SKM-1 treated with dmso at 0.1 percent for 144 hours (cell line): ENCODE results near the gene SLC33A1.

Source experiments
- DNase-seq: peaks from one replicate; lab custom pipeline; 2025; ENCODE audit not compliant: unreplicated experiment; lab: John Stamatoyannopoulos, UW

The SLC33A1 gene

GRCh38 chr3:155792532-155792931 lies 61.7 kb downstream of the SLC33A1 start:
- DNase-seq = no peak

DNA sequence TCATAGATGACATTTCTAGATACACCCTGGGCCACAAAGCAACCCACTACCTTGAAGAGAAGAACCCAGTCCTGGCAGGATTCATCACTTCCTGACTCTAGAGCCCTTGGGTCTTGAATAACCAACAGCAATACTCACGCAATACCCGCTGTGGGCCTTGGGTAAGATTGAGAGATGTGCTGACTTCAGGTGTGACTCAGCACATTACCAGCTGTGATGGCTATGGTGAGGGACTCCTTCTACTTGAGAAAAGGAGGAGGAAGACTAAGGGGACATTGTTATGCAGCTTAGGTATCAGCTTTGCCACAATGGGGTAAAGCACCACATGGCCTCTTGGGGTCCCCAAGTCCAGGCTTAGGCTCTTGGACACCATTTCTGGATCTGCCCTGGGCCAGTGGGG lies 63.0 kb downstream of the SLC33A1 start:
- peak; percentile 24 for DNase-seq

- no peak for DNase-seq
Observed at GRCh38 chr3:155790272-155790925, 63.8 kb downstream of the SLC33A1 start.

- DNase-seq = no peak
Observed at GRCh38 chr3:155785662-155786295, 68.4 kb downstream of the SLC33A1 start.

DNA sequence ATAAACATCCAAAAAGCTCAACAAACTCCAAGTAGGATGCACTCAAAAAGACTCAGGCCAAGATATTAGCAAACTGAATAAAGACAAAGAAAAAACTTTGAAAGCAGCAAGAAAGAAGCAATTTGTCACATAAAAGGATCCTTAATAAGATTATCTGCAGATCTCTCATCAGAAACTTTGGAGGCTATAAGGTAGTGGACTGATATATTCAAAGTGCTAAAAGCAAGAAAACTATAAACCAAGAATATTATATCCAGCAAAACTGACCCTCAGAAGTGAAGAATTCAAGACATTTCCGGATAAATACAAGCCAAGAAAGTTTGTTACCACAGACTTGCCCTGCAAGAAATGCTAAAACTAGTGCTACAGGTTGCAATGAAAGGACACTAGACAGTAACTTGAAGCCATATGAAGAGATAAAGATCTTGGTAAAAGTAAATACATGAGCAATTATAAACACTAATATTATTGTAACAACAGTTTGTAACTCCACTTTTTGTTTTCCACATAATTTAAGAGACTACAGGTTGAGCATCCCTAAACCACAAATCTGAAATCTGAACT lies 71.8 kb downstream of the SLC33A1 start:
- no peak for DNase-seq

- no peak for DNase-seq
Observed at GRCh38 chr3:155780291-155780690, 73.9 kb downstream of the SLC33A1 start.

DNA sequence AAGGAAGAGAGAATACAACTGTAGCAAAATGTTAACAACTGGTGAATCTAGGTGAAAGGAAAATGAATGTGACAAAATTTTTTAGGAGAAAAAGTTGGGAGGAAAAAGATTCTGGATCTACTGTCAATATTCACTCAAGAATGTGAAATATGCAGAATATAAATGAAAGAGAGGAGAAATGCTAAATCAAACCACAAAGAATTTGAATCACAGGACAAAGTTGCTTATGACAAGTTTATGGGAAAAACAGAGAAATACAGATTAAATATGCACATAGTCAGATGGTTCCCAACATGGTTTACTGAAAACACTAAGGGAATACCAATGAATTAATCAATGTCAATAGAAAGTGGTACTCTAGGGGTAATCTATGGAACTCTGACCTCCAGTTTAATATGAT lies 75.8 kb downstream of the SLC33A1 start:
- DNase-seq = no peak

GRCh38 chr3:155772801-155773200 lies 81.4 kb downstream of the SLC33A1 start:
- no peak for DNase-seq

DNA sequence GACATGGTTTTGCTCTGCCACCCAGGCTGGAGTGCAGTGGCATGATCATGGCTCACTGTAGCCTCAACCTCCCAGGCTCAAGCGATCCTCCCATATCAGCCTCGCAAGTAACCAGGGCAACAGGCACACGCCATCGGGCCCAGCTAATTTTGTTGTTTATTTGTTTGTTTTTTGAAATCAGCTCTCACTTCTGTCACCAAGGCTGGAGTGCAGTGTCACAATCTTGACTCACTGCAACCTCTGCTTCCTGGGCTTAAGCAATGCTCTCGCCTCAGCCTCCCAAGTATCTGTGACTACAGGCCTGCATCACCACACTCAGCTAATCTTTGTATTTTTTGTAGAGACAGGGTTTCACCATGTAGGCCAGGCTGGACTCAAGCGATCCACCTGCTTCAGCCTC lies 83.1 kb downstream of the SLC33A1 start:
- no peak for DNase-seq
